NT2/D1 (cell line): ENCODE results near the gene LLGL2.

Experiments
- DNase-seq: peaks from one replicate; pipeline ENCODE4 v3.0.0-alpha.2; 2011; ENCODE audit warnings: low read depth, low spot score
- H3K27me3 ChIP-seq: 2 replicates; pipeline ENCODE4 v1.6.0; 2011; ENCODE audit warnings: mild to moderate bottlenecking; ENCODE audit not compliant: insufficient read length, insufficient read depth
- H3K36me3 ChIP-seq: 2 replicates; pipeline ENCODE4 v1.6.1; 2011; ENCODE audit warnings: mild to moderate bottlenecking, low read length, mixed read lengths; ENCODE audit not compliant: insufficient read depth, insufficient read length
- H3K4me1 ChIP-seq: 2 replicates; pipeline ENCODE4 v1.5.1; 2011; ENCODE audit not compliant: insufficient read depth, insufficient read length
- H3K4me3 ChIP-seq: 2 replicates; pipeline ENCODE4 v1.5.1; 2011; ENCODE audit warnings: low read depth; ENCODE audit not compliant: insufficient read length
- H3K9ac ChIP-seq: 2 replicates; pipeline ENCODE4 v1.6.0; 2011; ENCODE audit warnings: low read depth; ENCODE audit not compliant: insufficient read length
- H3K9me3 ChIP-seq: 2 replicates; pipeline ENCODE4 v1.5.1; 2011; ENCODE audit warnings: mild to moderate bottlenecking, low read length; ENCODE audit not compliant: insufficient read depth
- SUZ12 ChIP-seq: IDR thresholded peaks from 2 replicates; pipeline ENCODE4 v1.6.1; 2011; ENCODE audit not compliant: insufficient read length, insufficient read depth; ENCODE audit errors: extremely low read depth
- YY1 ChIP-seq: IDR thresholded peaks from 2 replicates; pipeline ENCODE4 v1.6.1; 2011; ENCODE audit not compliant: insufficient read length, insufficient read depth
- ZNF274 ChIP-seq: IDR thresholded peaks from 2 replicates; pipeline ENCODE4 v1.6.1; 2011; ENCODE audit warnings: mild to moderate bottlenecking, low read depth, low read length

The LLGL2 gene

DNA sequence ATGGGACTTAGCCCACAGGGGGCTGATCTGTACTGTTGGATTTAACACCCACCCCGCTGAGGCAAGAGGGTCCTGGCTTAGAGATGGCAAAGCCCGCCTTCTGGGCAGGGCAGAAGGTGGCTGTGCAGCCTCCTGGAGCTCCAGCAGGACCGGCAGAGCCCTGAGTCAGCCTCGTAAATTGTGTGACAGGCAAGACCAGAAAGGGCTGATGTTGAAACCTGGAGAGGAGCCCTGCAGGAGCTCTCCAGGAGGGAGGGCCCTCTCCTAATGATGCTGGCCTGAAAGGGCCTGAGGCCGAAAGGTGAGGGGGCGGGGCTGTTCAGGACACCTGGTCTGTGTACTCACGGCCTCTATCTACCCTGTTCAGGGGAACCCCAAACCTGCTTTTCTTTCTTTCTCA lies 39.6 kb downstream of the LLGL2 start:
- DNase-seq, result no peak
- H3K9me3 ChIP-seq, result no peaks in the 10 kb centered on the region
- peaks cover 12% of the 10 kb centered on the region for H3K4me1 ChIP-seq
- H3K27me3 ChIP-seq, result no peaks in the 10 kb centered on the region
- H3K36me3 ChIP-seq, result peaks cover 55% of the 10 kb centered on the region
- H3K4me3 ChIP-seq, result no peak overlapping the region
- TF ChIP-seq SUZ12 (no peak), ZNF274 (no peak), YY1 (no peak)
- peak overlapping the region; percentile 26 for H3K9ac ChIP-seq

DNA sequence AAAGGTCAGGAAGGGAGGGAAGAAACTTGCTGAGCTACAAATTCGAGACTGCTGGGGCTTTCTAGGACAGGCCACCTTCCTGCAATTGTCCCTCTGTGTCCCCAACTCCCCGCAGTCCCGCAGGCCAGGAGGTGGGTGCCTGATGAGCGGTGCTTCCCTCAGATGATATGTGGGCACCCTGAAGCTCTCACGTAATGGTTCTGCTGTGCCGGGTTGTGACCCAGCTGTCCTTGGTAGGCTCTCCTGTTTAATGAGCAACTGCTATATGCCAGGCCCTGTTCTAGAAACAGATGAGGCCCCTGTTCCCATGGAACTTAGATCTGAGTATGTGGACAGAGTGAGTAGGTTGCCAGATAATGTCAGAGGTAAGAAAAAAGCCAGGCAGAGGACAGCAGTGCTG lies 40.1 kb downstream of the LLGL2 start:
- Histone ChIP-seq H3K36me3 (peaks cover 60% of the 10 kb centered on the region), H3K9ac (no peak overlapping the region), H3K4me3 (no peak overlapping the region), H3K9me3 (no peaks in the 10 kb centered on the region), H3K4me1 (peaks cover 12% of the 10 kb centered on the region), H3K27me3 (no peaks in the 10 kb centered on the region)
- no peak for DNase-seq
- TF ChIP-seq YY1, result no peak
- TF ChIP-seq SUZ12, result no peak
- TF ChIP-seq ZNF274, result no peak

DNA sequence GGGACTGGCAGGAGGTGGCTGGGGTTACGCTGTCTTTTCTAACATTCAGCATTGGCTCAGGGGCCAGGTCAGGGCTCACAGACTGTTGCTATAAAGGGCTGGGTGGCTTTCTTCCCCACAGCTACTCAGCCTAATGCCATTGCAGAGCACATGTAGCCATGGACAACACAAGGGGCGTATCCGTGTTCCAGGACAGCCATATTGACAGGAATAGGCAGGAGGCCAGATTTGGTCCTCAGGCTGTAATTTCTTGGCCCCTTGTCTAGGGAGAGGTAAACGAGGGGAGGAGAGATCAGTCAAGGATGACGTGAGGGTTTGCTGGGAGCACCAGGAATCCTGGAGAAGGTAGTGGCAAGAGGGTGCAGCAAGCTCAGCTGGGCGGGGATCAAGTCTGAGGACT lies 40.9 kb downstream of the LLGL2 start:
- no peak for TF ChIP-seq ZNF274
- no peak for TF ChIP-seq YY1
- TF ChIP-seq SUZ12, result no peak
- Histone ChIP-seq H3K9me3 (no peaks in the 10 kb centered on the region), H3K4me3 (no peak overlapping the region), H3K27me3 (no peaks in the 10 kb centered on the region), H3K9ac (no peak overlapping the region), H3K36me3 (peaks cover 64% of the 10 kb centered on the region), H3K4me1 (peaks cover 12% of the 10 kb centered on the region)
- no peak for DNase-seq

DNA sequence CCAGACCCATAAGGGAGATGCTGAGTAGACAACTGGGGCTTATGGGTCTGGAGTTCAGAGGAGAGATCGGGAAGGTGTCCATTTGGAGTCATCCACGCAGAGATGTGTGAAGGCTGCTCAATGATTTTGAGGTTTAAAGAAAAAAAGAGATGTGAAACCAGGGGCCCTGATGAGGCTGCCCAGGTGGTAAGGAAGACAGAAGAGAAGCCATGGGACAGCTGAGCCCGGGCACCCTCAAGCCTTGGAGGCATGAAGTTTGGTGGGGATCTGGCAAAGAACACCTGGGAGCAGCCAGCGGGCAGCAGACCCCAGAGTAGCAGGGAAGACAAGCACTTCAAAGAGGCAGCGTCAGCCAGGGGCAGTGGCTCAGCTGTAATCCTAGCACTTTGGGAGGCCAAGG lies 41.3 kb downstream of the LLGL2 start:
- Histone ChIP-seq H3K9me3 (no peaks in the 10 kb centered on the region), H3K9ac (no peak overlapping the region), H3K4me3 (no peak overlapping the region), H3K4me1 (peaks cover 14% of the 10 kb centered on the region), H3K27me3 (no peaks in the 10 kb centered on the region), H3K36me3 (peaks cover 68% of the 10 kb centered on the region)
- TF ChIP-seq ZNF274, result no peak
- no peak for TF ChIP-seq SUZ12
- TF ChIP-seq YY1, result no peak
- no peak for DNase-seq

DNA sequence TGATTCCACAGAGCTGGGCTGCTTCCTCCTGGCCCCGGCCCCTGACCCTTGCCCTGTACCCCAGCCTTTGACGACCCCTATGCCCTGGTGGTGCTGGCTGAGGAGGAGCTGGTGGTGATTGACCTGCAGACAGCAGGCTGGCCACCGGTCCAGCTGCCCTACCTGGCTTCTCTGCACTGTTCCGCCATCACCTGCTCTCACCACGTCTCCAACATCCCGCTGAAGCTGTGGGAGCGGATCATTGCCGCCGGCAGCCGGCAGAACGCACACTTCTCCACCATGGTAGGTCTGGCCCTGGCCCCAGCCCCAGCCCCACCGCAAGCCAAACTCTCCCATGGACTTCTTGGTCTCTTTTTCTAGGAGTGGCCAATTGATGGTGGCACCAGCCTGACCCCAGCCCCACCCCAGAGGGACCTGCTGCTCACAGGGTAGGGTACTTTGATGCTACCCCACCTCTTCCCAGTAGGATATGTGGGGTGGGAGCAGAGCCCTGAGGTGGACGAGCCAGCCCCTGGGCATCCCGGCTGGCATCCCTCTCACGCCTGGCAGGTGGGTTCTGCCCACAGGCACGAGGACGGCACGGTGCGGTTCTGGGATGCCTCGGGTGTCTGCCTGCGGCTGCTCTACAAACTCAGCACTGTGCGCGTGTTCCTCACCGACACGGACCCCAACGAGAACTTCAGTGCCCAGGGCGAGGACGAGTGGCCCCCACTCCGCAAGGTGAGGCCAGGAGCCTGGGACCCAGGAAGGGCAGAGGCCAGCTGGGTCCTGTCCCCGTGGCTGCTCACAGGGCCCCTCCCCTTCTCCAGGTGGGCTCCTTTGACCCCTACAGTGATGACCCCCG lies 43.1 kb downstream of the LLGL2 start:
- peaks cover 14% of the 10 kb centered on the region for H3K4me1 ChIP-seq
- peaks cover 64% of the 10 kb centered on the region for H3K36me3 ChIP-seq
- no peaks in the 10 kb centered on the region for H3K9me3 ChIP-seq
- no peak overlapping the region for H3K9ac ChIP-seq
- no peak for DNase-seq
- no peak for TF ChIP-seq SUZ12
- TF ChIP-seq ZNF274, result no peak
- TF ChIP-seq YY1, result no peak
- no peaks in the 10 kb centered on the region for H3K27me3 ChIP-seq
- H3K4me3 ChIP-seq, result no peak overlapping the region

DNA sequence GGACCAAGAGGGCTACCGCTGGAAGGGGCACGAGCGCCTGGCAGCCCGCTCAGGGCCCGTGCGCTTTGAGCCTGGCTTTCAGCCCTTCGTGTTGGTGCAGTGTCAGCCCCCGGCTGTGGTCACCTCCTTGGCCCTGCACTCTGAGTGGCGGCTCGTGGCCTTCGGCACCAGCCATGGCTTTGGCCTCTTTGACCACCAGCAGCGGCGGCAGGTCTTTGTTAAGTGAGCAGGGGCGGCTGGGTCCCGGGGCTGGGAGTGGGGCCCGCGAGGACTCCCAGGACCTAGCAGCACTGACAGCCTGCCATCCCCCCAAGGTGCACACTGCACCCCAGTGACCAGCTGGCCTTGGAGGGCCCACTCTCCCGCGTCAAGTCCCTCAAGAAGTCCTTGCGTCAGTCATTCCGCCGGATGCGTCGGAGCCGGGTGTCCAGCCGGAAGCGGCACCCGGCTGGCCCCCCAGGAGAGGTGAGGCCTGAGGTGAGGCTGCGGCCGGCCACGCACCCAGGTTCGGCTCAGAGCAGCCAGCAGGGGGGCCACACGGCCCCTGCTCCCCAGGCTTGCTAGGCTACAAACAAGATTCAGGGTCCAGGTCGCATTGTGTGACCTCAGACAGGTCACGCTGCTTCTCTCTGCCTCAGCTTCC lies 44.7 kb downstream of the LLGL2 start:
- TF ChIP-seq YY1 (no peak), SUZ12 (no peak), ZNF274 (no peak)
- H3K9ac ChIP-seq, result no peak overlapping the region
- H3K9me3 ChIP-seq, result no peaks in the 10 kb centered on the region
- no peak for DNase-seq
- H3K27me3 ChIP-seq, result no peaks in the 10 kb centered on the region
- peaks cover 59% of the 10 kb centered on the region for H3K36me3 ChIP-seq
- peaks cover 9% of the 10 kb centered on the region for H3K4me1 ChIP-seq
- no peak overlapping the region for H3K4me3 ChIP-seq

DNA sequence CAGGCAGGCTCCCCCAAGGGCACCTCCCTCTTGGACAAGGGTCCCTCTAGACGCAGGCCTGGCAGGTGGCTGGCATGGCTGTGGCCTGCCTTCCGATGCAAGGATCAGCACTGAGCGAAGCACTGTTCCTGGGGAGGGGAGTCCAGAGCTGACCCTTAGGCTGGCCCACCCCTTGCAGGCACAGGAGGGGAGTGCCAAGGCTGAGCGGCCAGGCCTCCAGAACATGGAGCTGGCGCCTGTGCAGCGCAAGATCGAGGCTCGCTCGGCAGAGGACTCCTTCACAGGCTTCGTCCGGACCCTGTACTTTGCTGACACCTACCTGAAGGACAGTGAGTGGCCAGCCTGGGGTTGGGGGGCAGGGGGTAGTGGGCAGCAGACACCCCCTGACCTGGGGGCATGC lies 45.3 kb downstream of the LLGL2 start:
- TF ChIP-seq YY1 (no peak), SUZ12 (no peak), ZNF274 (no peak)
- Histone ChIP-seq H3K27me3 (no peaks in the 10 kb centered on the region), H3K9me3 (no peaks in the 10 kb centered on the region), H3K4me3 (no peak overlapping the region), H3K4me1 (peaks cover 5% of the 10 kb centered on the region), H3K36me3 (peaks cover 57% of the 10 kb centered on the region), H3K9ac (no peak overlapping the region)
- no peak for DNase-seq
